Fibroblast of peridontal ligament (primary cell): ENCODE data around the gene CACUL1.

Experiments
- DNase-seq: peaks from one replicate; pipeline ENCODE4 v3.0.0-alpha.2; 2010; ENCODE audit errors: extremely low read depth

The CACUL1 gene

DNA sequence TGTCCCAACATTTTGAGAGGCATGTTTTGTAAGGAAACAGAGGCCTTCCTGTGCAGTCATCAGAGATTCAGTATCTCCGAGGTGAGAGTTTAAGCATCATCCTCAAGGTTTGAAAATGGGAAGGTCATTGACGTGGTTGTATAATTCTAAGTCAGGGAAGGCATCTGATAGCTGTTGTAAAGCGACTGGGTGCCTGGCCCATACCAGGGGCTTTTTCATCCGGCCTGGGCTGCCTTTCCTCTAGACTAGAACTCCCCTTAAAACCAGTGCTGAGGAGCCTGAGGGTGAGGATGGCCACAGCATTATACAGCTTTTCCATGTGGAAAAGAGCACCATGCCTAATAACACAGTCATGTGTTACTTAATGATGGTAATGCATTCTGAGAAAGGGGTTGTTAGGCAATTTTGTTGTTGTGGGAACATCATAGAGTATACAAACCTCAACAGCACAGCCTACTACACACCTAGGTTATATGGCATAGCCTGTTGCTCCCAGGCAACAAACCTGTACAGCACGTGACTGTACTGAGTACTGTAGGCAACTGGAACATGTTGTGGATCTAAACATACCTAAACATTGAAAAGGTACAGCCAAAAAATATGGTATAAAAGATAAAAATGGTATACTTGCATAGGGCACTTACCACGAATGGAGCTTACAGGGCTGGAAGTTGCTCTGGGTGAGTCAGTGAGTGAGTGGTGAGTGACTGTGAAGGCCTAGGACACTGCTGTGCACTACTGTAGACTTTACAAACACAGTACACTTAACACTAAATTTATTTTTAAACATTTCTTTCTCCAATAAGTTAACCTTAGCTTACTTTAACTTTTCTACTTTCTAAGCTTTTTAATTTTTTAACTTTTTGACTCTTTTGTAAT lies 13.5 kb upstream of the CACUL1 start:
- no peak for DNase-seq

DNA sequence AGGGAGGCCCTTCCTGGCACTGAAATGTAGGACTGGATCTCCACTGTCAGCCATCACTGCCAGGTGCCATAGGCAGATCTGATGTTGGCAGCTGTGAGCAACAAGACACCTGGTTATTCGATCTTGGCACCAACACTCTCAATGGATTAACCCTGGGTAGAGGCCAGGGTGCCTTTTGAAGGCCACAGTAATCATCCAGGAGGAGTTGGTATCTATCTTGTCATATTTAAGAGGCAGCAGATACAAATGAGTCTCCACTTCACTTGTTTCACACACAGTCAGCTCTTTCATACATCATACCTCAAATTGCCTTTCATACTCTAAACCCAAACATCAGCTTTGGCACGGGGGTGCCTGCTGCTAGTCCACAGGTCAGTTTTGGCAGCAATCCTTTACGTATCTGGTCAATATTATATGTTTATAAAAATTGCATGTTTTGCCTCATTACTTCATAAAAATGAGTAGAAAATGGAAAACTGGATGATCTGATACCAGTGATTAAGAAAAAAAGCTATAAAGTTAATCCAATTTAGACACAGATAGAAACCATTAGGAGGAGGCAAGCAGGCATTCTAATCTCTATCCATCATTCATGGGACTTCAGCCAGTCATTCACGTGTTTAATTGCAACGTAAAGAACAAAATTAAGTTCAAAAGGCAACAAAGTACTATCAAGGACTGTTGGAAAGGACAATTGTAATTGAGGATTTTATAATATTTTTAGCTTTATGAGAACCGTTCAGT lies 12.7 kb upstream of the CACUL1 start:
- no peak for DNase-seq

DNA sequence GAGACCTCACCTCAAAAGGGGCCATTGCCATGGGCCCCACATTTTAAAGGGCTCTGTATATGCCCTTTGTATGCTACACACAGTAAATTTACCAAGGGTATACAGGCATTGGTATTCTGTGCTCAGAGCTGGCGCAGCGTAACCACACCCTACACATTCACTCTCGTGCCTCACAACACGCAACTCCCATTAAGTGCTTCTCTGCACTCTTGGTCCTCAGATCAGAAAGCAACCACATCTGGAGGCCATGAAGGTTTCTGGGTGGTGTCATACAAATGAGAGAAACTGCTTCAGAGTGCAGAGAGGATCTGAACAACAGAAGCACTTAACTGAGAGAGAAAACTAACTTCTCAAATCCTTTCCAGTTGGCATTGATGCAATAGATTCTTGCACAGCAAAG lies 9.4 kb upstream of the CACUL1 start:
- DNase-seq = no peak

DNA sequence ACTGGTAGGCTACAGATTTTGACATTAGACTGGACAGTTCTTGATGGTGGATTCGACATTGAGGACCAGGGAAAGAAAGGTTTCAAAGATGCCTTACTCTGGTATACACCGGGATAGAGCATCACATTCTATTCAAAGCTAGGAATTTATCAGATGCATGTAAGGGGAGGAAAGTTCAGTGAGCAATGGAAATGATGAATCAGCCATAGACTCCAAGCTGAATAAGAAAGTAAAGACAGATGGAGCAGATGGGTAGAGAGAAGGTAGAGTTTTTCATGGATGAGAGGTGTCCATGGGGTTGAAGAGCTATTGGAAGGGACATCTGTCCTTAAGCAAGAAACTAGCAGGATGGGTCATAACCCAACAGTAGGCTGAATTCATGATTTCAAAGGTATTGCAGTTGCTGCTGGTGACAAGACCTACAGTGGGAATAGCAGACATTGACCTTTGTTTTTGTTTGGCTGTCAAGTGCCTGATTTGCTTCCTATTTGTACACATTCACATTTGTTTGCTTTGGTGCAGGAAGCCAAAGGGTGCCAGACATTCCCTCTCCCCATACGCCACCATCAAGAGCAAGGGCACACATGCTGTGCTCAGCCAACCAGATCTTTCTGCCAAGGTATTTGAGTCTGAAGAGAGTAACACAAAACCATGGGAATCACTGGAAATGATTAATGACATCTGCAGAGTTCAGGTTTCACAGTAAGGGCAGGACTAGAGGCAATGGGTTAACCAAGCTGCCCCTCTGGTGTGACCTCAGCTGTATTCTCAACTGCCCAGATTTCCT lies 8.6 kb upstream of the CACUL1 start:
- peak; percentile 25 for DNase-seq

DNA sequence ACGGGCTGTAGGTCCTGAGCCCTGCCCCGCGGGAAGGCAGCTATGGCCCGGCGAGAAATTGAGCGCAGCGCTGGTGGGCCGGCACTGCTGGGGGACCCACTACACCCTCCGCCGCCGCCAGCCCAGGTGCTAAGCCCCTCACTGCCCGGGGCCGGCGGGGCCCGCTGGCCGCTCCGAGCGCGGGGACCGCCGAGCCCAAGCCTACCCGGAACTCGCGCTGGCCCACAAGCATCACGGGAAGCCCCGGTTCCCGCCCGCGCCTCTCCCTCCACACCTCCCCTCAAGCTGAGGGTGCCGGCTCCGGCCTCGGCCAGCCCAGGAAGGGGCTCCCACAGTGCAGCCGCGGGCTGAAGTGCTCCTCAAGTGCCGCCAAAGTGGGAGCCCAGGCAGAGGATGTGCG lies 5.5 kb upstream of the CACUL1 start:
- DNase-seq = no peak

DNA sequence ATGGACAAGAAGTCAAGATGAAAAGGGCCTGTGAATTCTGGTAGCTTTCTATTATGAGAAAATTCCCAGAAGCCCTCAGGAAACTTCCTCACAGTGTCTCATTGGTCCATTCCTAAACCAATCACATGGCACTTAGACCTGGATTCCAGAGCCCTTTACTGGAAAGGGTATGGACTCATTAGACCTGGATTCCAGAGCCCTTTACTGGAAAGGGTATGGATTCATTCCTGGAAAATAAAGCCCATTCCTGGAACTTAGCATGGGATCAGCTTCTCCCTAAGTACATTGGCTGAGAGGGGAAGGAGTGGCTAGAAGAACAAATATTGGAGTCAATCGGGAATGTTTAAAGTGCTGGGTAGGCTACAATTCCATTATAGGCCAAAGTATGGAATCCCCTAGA lies 3.7 kb upstream of the CACUL1 start:
- no peak for DNase-seq

DNA sequence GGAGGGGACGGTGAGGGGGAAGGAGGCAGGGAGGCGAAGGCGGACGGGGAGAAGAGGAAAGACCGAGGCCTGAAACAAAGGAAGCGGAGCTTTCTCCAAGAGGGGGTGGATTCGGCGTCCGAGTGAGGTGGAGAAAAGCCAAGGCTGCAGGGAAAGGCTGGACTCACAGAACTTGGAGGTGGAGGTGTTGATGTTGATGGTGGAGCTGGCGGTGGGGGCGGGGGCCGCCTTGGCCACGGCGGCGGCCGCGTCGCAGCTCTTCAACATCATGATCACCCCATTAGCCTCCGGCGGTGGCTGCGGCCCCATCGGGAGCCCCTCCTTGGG lies 578 bp downstream of the CACUL1 start:
- DNase-seq = no peak

DNA sequence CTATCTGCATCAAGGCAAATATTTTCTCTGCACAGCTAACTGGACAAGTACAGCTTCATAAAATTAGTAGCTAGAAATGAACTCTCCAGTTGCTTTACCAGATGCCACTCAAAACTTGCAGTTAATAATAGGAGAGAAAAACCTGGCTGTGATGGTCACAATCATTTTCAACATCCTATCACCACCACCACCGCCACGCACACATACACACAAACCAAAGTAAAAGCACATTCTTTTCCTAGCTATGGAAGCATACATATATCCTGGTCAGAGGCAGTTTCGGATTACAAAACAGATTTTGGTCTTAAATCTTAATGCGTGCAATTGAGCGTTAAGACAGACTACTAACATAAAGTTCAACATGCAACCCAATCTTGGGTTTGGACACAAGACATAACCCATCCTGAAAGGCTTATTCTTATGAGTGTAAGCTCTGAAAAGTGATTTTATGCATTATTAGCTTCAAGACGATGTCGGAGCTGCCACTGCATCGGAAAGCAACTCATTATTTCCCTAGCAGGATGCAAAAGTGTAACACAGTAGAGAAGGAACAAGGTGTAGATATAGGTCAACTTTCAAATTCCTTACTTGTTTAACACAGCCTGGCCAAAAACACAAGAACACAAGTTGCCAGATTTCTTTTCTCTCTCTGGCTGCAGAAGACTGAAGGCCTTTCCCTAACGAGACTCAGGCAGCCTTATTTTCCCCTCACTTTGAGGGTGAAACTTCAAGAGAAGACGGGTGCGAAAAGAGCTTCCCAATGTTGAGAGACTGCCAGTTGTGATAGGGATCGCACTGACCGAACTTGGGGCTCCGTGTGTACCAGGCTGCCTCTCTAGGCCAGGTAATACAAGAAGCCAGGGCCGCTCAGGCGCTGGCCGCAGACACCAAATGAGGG lies 1.2 kb downstream of the CACUL1 start:
- DNase-seq = peak; percentile 42

DNA sequence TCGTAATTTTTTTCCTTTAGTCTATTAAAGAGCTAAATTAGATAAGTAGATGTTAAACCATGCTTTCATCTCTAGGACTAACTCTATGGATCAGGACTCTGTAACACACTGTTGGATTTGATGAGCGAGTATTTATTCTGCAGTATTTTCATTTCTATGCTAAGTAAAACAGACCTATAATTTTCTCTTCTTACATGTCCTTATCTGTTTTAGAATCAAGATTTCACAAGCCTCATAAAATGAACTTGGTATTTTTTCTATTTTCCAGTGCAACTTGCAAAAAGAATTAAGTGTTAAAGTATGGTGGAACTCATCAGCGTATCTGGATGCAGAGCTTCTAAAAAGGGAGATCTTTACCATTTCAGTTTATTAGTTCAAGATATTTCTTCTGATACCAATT lies 2.4 kb downstream of the CACUL1 start:
- no peak for DNase-seq

DNA sequence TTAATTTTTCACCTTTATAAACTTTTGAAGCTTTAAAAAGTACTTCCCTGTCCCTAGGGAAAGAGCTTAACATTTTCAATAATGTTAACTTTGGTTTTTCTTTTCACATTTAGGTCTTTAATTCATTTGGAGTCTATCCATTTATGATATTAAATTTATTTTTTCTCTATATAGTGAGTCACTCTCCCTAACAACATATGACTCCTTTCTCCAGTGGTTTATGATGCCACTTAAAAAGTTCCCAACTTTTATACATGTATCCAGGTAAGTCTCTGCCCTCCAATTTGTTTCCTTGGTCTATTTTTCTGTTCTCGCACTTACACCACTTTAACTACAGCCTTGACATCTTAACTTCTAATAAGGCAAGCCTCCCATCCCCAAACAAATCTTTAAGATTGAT lies 3.5 kb downstream of the CACUL1 start:
- DNase-seq = no peak

DNA sequence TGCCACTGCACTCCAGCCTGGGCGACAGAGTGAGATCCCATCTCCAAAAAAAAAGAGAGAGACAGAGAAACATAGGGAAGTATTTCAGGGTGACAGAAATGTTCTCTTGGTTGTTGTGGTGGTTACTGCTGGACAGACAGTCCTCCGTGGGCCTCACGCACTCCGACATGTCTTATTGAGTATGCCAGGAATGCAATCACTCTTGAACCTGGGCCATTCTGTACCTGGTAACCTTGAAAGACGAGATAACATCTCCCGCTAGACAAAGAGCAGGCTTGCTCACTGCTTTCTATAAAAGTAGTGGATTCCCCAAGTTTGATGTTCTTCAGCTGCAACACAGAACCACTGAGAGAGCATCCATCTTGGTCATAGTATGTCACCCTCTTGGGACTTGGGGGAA lies 6.7 kb downstream of the CACUL1 start:
- no peak for DNase-seq

DNA sequence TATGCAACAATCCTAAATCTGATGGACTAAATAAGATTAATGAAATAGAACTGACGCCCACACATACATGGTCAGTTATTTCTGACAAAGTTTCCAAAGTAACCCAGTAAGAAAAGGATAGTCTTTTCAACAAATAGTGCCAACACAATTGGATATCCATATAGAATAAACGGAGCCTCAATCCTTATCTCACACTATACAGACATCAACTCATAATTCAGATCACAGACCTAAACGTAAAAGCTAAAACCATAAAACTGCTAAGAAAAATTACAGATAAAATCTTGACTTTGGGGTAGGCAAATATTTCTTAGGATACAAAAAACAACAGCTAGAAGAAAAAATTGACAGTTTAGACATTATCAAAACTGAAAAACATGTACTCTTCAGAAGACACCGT lies 8.5 kb downstream of the CACUL1 start:
- no peak for DNase-seq

DNA sequence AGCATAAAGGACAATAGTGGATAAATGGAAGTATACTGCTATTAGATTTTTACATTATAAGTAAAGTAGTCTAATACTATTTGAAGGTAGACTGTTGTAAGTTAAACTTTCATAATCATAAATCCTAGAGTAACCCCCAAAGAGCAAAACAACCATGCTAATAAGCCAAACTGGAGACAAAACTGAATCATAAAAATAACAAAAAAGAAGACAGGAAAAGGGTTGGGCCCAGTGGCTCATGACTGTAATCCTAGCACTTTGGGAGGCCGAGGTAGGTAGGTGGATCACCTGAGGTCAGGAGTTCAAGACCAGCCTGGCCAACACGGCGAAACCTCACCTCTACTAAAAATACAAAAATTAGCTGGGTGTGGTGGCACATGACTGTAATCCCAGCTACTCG lies 9.7 kb downstream of the CACUL1 start:
- no peak for DNase-seq

DNA sequence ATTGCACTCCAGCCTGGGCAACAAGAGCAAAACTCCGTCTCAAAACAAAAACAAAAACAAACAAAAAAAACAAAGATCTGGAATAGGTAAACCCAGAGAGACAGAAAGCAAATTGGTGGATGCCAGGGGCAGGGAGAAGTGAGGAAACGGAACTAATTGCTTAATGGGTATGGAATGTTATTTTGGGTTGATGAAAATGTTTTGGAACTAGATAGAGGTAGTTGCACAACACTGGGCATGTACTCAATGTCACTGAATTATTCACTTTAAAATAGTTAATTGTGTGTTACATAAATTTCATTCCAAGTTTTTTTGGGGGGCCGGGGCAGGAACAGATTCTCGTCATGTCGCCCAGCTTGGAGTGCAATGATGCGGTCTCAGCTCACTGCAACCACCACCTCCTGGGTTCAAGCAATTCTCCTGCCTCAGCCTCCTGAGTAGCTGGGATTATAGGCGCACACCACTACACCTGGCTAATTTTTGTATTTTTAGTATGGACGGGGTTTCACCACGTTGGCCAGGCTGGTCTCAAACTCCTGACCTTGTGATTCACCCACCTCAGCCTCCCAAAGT lies 10.3 kb downstream of the CACUL1 start:
- peak; percentile 14 for DNase-seq

DNA sequence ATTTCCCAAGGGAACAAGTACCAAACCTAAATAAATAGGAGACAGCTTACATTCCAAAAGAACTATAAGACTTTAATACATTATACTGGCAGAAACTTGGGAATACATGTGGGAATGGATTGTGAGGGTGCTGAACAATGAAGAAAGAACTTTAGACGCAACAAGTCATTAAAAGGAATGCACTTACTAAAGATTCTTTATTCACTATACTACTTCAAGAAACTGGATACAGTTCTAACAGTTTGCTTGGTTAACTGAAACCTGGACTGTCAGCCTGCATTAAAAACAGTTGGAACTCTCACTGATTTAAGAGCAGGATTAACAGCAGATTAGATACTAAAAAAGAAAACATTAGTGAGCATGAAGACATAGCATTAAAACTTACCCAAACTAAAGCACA lies 12.0 kb downstream of the CACUL1 start:
- DNase-seq = peak; percentile 41

DNA sequence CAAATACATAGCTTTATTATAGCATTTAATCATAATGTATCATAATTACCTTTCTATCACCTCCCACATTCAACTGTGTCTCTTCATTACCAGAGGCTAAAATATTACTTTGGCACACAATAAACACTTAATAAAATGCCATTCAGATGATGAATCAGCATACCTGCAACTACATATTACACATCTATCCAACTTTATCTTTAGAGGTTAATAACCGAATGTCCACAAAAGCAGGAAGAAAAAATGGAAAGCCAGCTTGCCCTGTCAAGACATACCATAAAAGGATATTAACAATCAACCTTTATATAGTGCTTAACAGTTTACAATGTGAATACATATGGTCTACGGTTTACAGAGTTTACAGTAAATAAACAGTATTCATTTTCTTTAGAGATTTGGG lies 12.7 kb downstream of the CACUL1 start:
- DNase-seq = no peak

DNA sequence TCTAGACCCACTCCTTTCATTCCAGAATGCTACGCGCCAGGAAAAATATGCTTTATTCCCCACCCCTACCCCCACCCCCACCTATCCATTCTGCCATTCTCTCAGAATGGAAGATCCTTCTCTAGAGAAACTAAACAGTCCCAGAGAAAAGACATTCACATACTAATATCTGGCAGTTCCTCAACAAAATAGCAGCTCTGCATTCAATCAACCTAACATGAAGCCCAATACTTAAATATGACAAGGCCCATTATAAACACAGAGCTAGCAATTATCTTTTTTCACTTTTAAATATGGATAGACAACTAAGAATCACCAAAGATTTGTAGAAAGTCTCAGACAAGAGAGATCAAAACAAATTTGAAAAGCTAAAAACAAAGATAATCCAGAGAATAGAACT lies 16.4 kb downstream of the CACUL1 start:
- DNase-seq = no peak

DNA sequence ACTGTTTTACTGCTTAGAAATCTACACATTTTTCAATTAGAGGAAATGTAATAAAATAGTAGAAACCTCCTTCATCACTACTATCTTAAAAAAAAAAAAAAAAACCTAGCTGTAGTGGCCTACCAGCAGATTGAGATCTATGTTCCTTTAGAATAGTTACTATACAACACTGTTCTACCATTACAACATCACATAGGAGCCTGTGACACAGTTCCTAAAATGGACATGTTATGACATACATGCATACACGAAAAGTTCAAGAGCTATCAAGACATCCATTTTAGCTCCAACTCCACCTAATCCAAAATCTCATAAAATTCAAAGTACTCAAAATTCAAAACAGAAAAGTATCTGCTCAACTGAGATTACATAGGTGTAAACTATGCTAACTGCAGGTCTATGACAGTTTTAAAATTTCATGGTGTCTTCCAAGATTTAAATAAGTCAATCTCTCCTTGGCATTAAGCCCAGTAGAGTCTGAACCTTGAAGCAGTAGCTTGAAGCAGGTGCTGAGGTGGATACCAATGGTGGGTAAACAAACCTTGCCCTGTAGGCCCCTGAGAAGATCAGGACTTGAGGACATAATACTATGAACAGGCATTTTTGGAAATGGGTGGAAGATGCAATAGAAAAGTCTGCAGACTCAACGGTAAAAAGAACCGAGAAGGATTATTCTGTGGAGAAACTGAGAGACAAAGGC lies 17.0 kb downstream of the CACUL1 start:
- no peak for DNase-seq

DNA sequence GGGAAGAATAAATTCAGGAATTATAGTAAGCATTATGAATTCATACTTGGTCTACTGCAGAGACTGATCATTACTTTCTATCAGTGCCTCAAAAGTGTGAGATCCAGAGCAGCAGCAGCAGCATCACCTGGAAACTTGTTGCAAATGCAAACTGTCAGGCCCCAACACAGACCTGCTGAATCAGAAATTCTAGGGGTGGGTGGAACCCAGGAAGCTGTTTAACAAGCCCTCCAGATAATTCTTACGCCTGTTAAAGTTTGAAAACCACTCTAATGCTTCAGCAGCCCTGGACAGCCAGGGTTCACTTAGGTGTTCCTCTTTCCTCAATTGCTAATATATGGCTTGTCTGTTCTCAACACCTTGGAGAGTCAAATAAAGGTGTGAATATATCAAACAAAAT lies 19.5 kb downstream of the CACUL1 start:
- DNase-seq = no peak

DNA sequence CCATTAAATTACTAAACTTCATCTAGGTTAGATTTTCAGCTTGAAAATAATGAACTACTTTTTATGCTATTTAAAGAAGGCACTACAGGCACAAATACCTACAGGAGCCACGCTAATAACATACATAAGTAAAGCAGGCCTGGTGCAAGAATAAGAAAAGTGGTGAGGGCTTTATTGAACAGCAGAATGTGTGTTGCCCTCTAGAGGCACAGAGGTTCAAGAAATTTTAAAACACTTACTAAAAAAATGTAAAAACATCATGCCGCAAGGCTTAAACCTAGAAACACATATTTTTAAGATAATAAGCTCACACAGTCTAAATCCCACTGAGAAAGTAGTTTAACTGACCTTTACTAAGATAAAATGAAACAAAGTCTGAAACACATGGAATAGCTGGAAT lies 20.3 kb downstream of the CACUL1 start:
- peak; percentile 9 for DNase-seq
